H1 (cell line): ENCODE data around the gene MMP11. TPM values are rescaled to one million over a fixed set of nuclear protein-coding genes. Genes with fewer than 3 reads are reported as not detected.
A peak's percentile ranks its signal among the peaks of the same experiment; 100 is the strongest.

Experiments used
- CTCF ChIA-PET: fragments of 300-600 bp; sonication (Branson Sonifier 250); formaldehyde crosslinking; loops from one replicate; lab custom pipeline; 2021; ENCODE audit not compliant: partially characterized antibody; lab: Charles Lee
- POLR2A ChIA-PET: fragments of 300-600 bp; sonication (Branson Sonifier 250); formaldehyde crosslinking; loops from one replicate; lab custom pipeline; 2021; ENCODE audit warnings: inconsistent platforms; ENCODE audit not compliant: partially characterized antibody; lab: Charles Lee
- DNase-seq, 2 experiments: peaks; one replicate each; pipeline versions ENCODE4 v3.0.0 to v3.0.0-alpha.2; 2010 to 2022; ENCODE audit warnings: low spot score in 2 of 2, low read depth in 1 of 2, mixed read lengths in 1 of 2
- FAIRE-seq: peaks from 2 replicates; lab custom pipeline; 2011; peaks lifted over from hg19 to GRCh38; lab: Jason Lieb, UNC
- H2AFZ ChIP-seq: 2 replicates; pipeline ENCODE4 v1.8.1; 2012; ENCODE audit warnings: low read length, inconsistent platforms
- H2AK5ac ChIP-seq: 2 replicates; pipeline ENCODE4 v1.6.1; 2013; ENCODE audit warnings: low read depth, low read length
- H2BK120ac ChIP-seq: replicated peaks from 2 replicates; pipeline ENCODE3; 2013; ENCODE audit warnings: low read depth, low read length, inconsistent platforms
- H2BK12ac ChIP-seq: 2 replicates; pipeline ENCODE4 v1.6.1; 2013; ENCODE audit warnings: low read depth, low read length
- H2BK15ac ChIP-seq: 2 replicates; pipeline ENCODE4 v1.6.1; 2013; ENCODE audit warnings: low read length
- H2BK20ac ChIP-seq: 2 replicates; pipeline ENCODE4 v1.6.1; 2013; ENCODE audit warnings: low read length
- H2BK5ac ChIP-seq: 2 replicates; pipeline ENCODE4 v1.6.1; 2013; ENCODE audit warnings: low read depth, low read length
- H3K14ac ChIP-seq: 2 replicates; pipeline ENCODE4 v1.6.1; 2013; ENCODE audit warnings: inconsistent platforms; ENCODE audit not compliant: insufficient read length
- H3K18ac ChIP-seq: 2 replicates; pipeline ENCODE4 v1.6.1; 2013; ENCODE audit warnings: low read length; ENCODE audit errors: extremely low read depth
- H3K23ac ChIP-seq: 2 replicates; pipeline ENCODE4 v1.6.1; 2013; ENCODE audit warnings: inconsistent platforms; ENCODE audit not compliant: insufficient read length
- H3K23me2 ChIP-seq: 2 replicates; pipeline ENCODE4 v1.6.1; 2013; ENCODE audit warnings: low read depth, low read length
- H3K27ac ChIP-seq: 2 replicates; pipeline ENCODE4 v1.6.1; 2011; ENCODE audit warnings: low read depth, low read length, inconsistent platforms
- H3K27me3 ChIP-seq, 4 experiments: replicated peaks in 1 of 4; 1 replicate in 1 of 4; 2 replicates in 3 of 4; pipeline versions ENCODE4 v1.6.1 to v1.8.1; 2011 to 2013; ENCODE audit warnings: low read length in 3 of 4, mild to moderate bottlenecking in 3 of 4, inconsistent platforms in 2 of 4, mixed read lengths in 2 of 4, moderate library complexity in 1 of 4; ENCODE audit not compliant: control insufficient read depth in 3 of 4, insufficient read depth in 3 of 4; ENCODE audit errors: extremely low read depth in 1 of 4
- H3K36me3 ChIP-seq, 4 experiments: 2 replicates each; pipeline versions ENCODE4 v1.6.1 to v1.8.1; 2011 to 2013; ENCODE audit warnings: mild to moderate bottlenecking in 4 of 4, low read length in 3 of 4, moderate library complexity in 2 of 4, control low read depth in 1 of 4, inconsistent platforms in 1 of 4; ENCODE audit not compliant: insufficient read depth in 4 of 4, control insufficient read depth in 2 of 4
- H3K4ac ChIP-seq: replicated peaks from 2 replicates; pipeline ENCODE3; 2013; ENCODE audit warnings: low read length, low read depth, mixed read lengths, inconsistent platforms; ENCODE audit not compliant: insufficient read length
- H3K4me1 ChIP-seq, 4 experiments: replicated peaks in 1 of 4; 1 replicate in 1 of 4; 2 replicates in 3 of 4; pipeline versions ENCODE4 v1.6.1 to v1.8.1; 2011 to 2013; ENCODE audit warnings: low read length in 3 of 4, inconsistent platforms in 2 of 4, mixed read lengths in 1 of 4; ENCODE audit not compliant: insufficient read depth in 4 of 4, control insufficient read depth in 3 of 4
- H3K4me2 ChIP-seq, 2 experiments: 2 replicates each; pipeline versions ENCODE4 v1.6.1 to v1.8.1; 2011 to 2013; ENCODE audit warnings: low read depth in 2 of 2, low read length in 2 of 2, control low read depth in 1 of 2, inconsistent platforms in 1 of 2, mild to moderate bottlenecking in 1 of 2; ENCODE audit not compliant: insufficient read depth in 1 of 2
- H3K4me3 ChIP-seq, 4 experiments: fragments of 200-600, 300-600 bp in 1 of 4; sonication (generic), shearing (Covaris generic), sonication (Bioruptor Twin) in 1 of 4; 2 replicates each; pipeline versions ENCODE4 v1.5.1 to v1.8.1; 2011 to 2016; ENCODE audit warnings: low read length in 4 of 4, low read depth in 3 of 4, control low read depth in 2 of 4, inconsistent platforms in 2 of 4, mild to moderate bottlenecking in 2 of 4, mixed read lengths in 1 of 4, moderate library complexity in 1 of 4; ENCODE audit not compliant: insufficient read depth in 2 of 4; ENCODE audit errors: extremely low read depth in 1 of 4
- H3K56ac ChIP-seq: replicated peaks from 2 replicates; pipeline ENCODE3; 2013; ENCODE audit warnings: low read depth, mild to moderate bottlenecking, mixed read lengths, low read length, inconsistent platforms; ENCODE audit not compliant: insufficient read length
- H3K79me1 ChIP-seq: 2 replicates; pipeline ENCODE4 v1.6.1; 2013; ENCODE audit warnings: low read depth, low read length, control low read depth
- H3K79me2 ChIP-seq, 2 experiments: 2 replicates each; pipeline versions ENCODE4 v1.6.1 to v1.8.1; 2012 to 2013; ENCODE audit warnings: low read length in 2 of 2, mild to moderate bottlenecking in 2 of 2, inconsistent platforms in 1 of 2; ENCODE audit not compliant: insufficient read depth in 2 of 2, control insufficient read depth in 1 of 2
- H3K9ac ChIP-seq, 4 experiments: replicated peaks in 1 of 4; 1 replicate in 1 of 4; 2 replicates in 3 of 4; pipeline versions ENCODE4 v1.6.1 to v1.8.1; 2011 to 2013; ENCODE audit warnings: low read depth in 3 of 4, low read length in 3 of 4, control low read depth in 2 of 4, mild to moderate bottlenecking in 2 of 4, moderate library complexity in 2 of 4, inconsistent platforms in 1 of 4; ENCODE audit errors: extremely low read depth in 1 of 4
- H3K9me3 ChIP-seq, 2 experiments: 2 replicates each; pipeline versions ENCODE4 v1.6.1 to v1.8.1; 2012 to 2013; ENCODE audit warnings: mild to moderate bottlenecking in 2 of 2, moderate library complexity in 2 of 2, control low read depth in 1 of 2, inconsistent platforms in 1 of 2, low read depth in 1 of 2, low read length in 1 of 2, mixed read lengths in 1 of 2; ENCODE audit not compliant: insufficient read depth in 2 of 2
- H4K20me1 ChIP-seq, 2 experiments: replicated peaks in 1 of 2; 2 replicates each; pipeline versions ENCODE3 to v1.8.1; 2011 to 2013; ENCODE audit warnings: inconsistent platforms in 2 of 2, low read length in 2 of 2, mild to moderate bottlenecking in 1 of 2; ENCODE audit not compliant: insufficient read depth in 2 of 2, control insufficient read depth in 1 of 2
- H4K5ac ChIP-seq: 2 replicates; pipeline ENCODE4 v1.6.1; 2013; ENCODE audit warnings: low read length, low read depth, mixed read lengths, inconsistent platforms; ENCODE audit not compliant: insufficient read length
- H4K8ac ChIP-seq: 2 replicates; pipeline ENCODE4 v1.8.0; 2013; ENCODE audit warnings: mild to moderate bottlenecking, moderate library complexity, low read length, inconsistent platforms; ENCODE audit not compliant: insufficient read depth; ENCODE audit errors: extremely low read depth
- H4K91ac ChIP-seq: replicated peaks from 2 replicates; pipeline ENCODE3; 2013; ENCODE audit warnings: low read length, mixed read lengths, inconsistent platforms; ENCODE audit not compliant: insufficient read length
- CREB1 ChIP-seq: IDR thresholded peaks from 2 replicates; pipeline ENCODE4 v1.6.1; 2012; ENCODE audit warnings: inconsistent platforms
- MAX ChIP-seq: IDR thresholded peaks from 2 replicates; pipeline ENCODE4 v1.6.1; 2012; ENCODE audit warnings: inconsistent platforms
- PHF8 ChIP-seq: fragments of 200-600 bp; sonication (generic); conservative IDR thresholded peaks from 2 replicates; pipeline ENCODE4 v1.7.1; 2012; ENCODE audit warnings: low read depth, mild to moderate bottlenecking, inconsistent platforms, low read length, moderate library complexity
- SAP30 ChIP-seq: fragments of 300-600 bp; sonication (generic); IDR thresholded peaks from 2 replicates; pipeline ENCODE4 v1.7.1; 2012; ENCODE audit warnings: low read length, moderate library complexity, mild to moderate bottlenecking, inconsistent platforms; ENCODE audit not compliant: insufficient read depth, insufficient replicate concordance
- SRF ChIP-seq: IDR thresholded peaks from 2 replicates; pipeline ENCODE4 v1.6.1; 2011; ENCODE audit warnings: mild to moderate bottlenecking, low read depth, low read length, moderate library complexity
- WGBS, 2 experiments: shearing (Covaris generic) in 1 of 2; methylation state at CpG; one replicate each; pipeline versions ENCODE4 v1.1.6 to v1.1.7; 2013 to 2015; ENCODE audit warnings: low lambda C conversion rate in 2 of 2, mixed read lengths in 2 of 2, inconsistent platforms in 1 of 2, low coverage in 1 of 2, missing lambda C conversion rate in 1 of 2; ENCODE audit not compliant: insufficient replicate concordance in 2 of 2, insufficient coverage in 1 of 2, insufficient read length in 1 of 2; ENCODE audit errors: extremely low coverage in 1 of 2, missing lambda C conversion rate in 1 of 2; 5-methylcytosine and 5-hydroxymethylcytosine counted together
- polyA plus RNA-seq, 7 experiments: library from polyadenylated mRNA; depleted of rRNA in 3 of 7; stranded (reverse) in 5 of 7; unstranded in 2 of 7; fragments of >200 nt in 5 of 7; fragments of 200-250 nt in 2 of 7; gene quantifications; 1 replicate in 5 of 7; 2 replicates in 1 of 7; 4 replicates in 1 of 7; pipeline versions ENCODE4 v1.2.1 to v1.2.3, GENCODE V29; 2011 to 2013; ENCODE audit warnings: missing spikeins in 2 of 7, mixed read lengths in 2 of 7
- total RNA-seq: library from RNA; stranded (reverse); fragmentation: NEBNext Ultra II Directional; extraction: Animal tissue kit (Norgen Biotek cat#: 25700); gene quantifications from 2 replicates; pipeline ENCODE4 v1.2.1, GENCODE V29; 2021

The MMP11 gene
- total and polyA plus RNA-seq, 2 of the 8 experiments (the other 6 are each of a cell fraction or from before 2014, with no cell fraction given), result 10.2 to 18.3 TPM

GRCh38 chr22:23789121-23789520 lies 16.5 kb downstream of the MMP11 start:
- Histone ChIP-seq H3K56ac (no peak overlapping the region), H3K4me3 (no peak overlapping the region)
- CTCF ChIA-PET, result interaction anchor here (0.5 to 6.4 kb wide), 10 partner anchors 13 to 1647 kb away, joined by 3 to 47 read pairs (median 4); partner anchors contain the start of genes CHCHD10, MIF and MMP11

More at GRCh38 chr22:23789121-23789520, 16.5 kb downstream of the MMP11 start:
- H3K23me2 ChIP-seq, result peaks cover 3% of the 10 kb centered on the region; the same call in 1 of the 2 replicates
- H3K18ac ChIP-seq, result no peak overlapping the region
- no peak overlapping the region for H4K5ac ChIP-seq
- H4K91ac ChIP-seq, result no peak overlapping the region
- H3K14ac ChIP-seq, result no peak overlapping the region
- no peak overlapping the region for H3K9ac ChIP-seq
- no peaks in the 10 kb centered on the region for H3K27me3 ChIP-seq
- H2BK20ac ChIP-seq, result no peak overlapping the region
- H2BK12ac ChIP-seq, result no peak overlapping the region
- H3K27ac ChIP-seq, result no peak overlapping the region
- peaks cover 0 to 10% (median 4%) of the 10 kb centered on the region in 4 experiments; a peak in 6 of 7 replicates for H3K4me1 ChIP-seq
- H2AFZ ChIP-seq, result no peak overlapping the region
- no peak overlapping the region for H2BK120ac ChIP-seq
- H2AK5ac ChIP-seq, result no peak overlapping the region
- H4K20me1 ChIP-seq, result peaks cover 4 to 24% of the 10 kb centered on the region in 2 experiments
- peak overlapping the region in 1 of 2 experiments; percentile 64; a peak in 1 of 4 replicates for H3K4me2 ChIP-seq
- POLR2A ChIA-PET, result interaction anchor here (0.7 to 4.4 kb wide), 13 partner anchors 9 to 68 kb away, joined by 3 to 19 read pairs (median 3); partner anchors contain the start of genes CHCHD10 and SLC2A11
- TF ChIP-seq SRF (no peak), MAX (no peak), PHF8 (no peak), SAP30 (no peak), CREB1 (no peak)
- H3K36me3 ChIP-seq, result peaks cover 5 to 13% (median 8%) of the 10 kb centered on the region in 4 experiments; a peak in 7 of 8 replicates
- peaks cover 22 to 56% of the 10 kb centered on the region in 2 experiments for H3K79me2 ChIP-seq
- FAIRE-seq (no peak), DNase-seq (no peak)
- H3K9me3 ChIP-seq, result no peaks in the 10 kb centered on the region
- H2BK15ac ChIP-seq, result no peak overlapping the region
- H3K79me1 ChIP-seq, result peaks cover 3% of the 10 kb centered on the region; the same call in 1 of the 2 replicates
- H4K8ac ChIP-seq, result no peak overlapping the region; the same call in 1 of the 2 replicates
- H2BK5ac ChIP-seq, result no peak overlapping the region
- H3K23ac ChIP-seq, result no peak overlapping the region
- no peak overlapping the region for H3K4ac ChIP-seq
- 74% methylated on average over 4 of the region's 4 CpGs; no CpG with 5 or more reads in 1 of the 2 experiments for WGBS, 2 experiments
